GM23248 (cell line): ENCODE measurements around the gene VPS8.

ENCODE experiments used
- EZH2 ChIP-seq: fragments of 200-600 bp; sonication (generic); IDR thresholded peaks from 2 replicates; pipeline ENCODE4 v1.6.1; 2018; ENCODE audit warnings: antibody characterized with exemption, mild to moderate bottlenecking; ENCODE audit not compliant: insufficient read depth, poor library complexity, severe bottlenecking
- EZH2phosphoT487 ChIP-seq: fragments of 200-600 bp; sonication (generic); IDR thresholded peaks from 2 replicates; pipeline ENCODE4 v1.6.1; 2018; ENCODE audit warnings: antibody characterized with exemption, moderate library complexity, mild to moderate bottlenecking, low read depth; ENCODE audit not compliant: insufficient read depth

DNA sequence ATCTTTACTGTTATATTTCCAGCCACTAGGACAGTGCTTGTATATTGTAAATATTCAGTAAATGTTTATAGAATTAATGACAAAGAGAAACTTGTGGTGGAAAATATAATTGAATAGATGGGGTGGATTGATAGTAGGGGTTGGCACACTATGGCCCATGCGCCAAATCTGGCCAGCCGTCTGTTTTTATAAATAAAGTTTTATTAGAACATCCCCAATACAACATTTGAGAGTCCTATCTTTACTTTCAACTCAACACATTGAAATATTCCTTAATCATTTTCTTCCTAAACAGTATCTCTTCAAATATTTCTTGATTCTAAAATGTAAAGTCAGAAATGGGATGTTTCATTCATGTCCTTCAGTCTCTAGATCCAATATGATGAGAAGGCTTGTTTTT is 45.1 kb downstream of the VPS8 start:
- TF ChIP-seq EZH2 (no peak), EZH2phosphoT487 (no peak)
